Activated T-helper 2 cell treated with anti-CD3 and anti-CD28 coated beads, Interferon-gamma antibody, Interleukin-2, Interleukin-4, amounts not matched to agents 10 μg/mL and 5 μg/mL and 100 μg/mL, durations not matched to agents 14 hours and 24 hours and 36 hours (primary cell): ENCODE data around the gene NTRK3. TPM values are rescaled to one million over a fixed set of nuclear protein-coding genes. Genes with fewer than 3 reads are reported as not detected.

Source experiments
- DNase-seq: peaks from one replicate; pipeline ENCODE4 v3.0.0; 2021; ENCODE audit warnings: low spot score
- H3K27ac Mint-ChIP-seq: one replicate; pipeline ENCODE4 v1.8.0; 2021; ENCODE audit warnings: mixed read lengths
- H3K27me3 Mint-ChIP-seq: one replicate; pipeline ENCODE4 v1.8.0; 2021; ENCODE audit warnings: low read depth, mixed read lengths
- H3K36me3 Mint-ChIP-seq: one replicate; pipeline ENCODE4 v1.8.0; 2021; ENCODE audit warnings: low read depth, mixed read lengths
- H3K4me1 Mint-ChIP-seq: one replicate; pipeline ENCODE4 v1.8.0; 2021; ENCODE audit warnings: low read depth, mixed read lengths
- H3K4me3 Mint-ChIP-seq: one replicate; pipeline ENCODE4 v1.8.0; 2021; ENCODE audit warnings: low read depth, mild to moderate bottlenecking, moderate library complexity, mixed read lengths
- H3K9me3 Mint-ChIP-seq: one replicate; pipeline ENCODE4 v1.8.0; 2021; ENCODE audit warnings: mixed read lengths
- intact Hi-C: fragments of 100-400 bp; cut with micrococcal nuclease; formaldehyde crosslinking; loops from one replicate; pipeline ENCODE4 v1.15.1; 2023
- total RNA-seq: library from RNA; stranded (reverse); gene quantifications from 2 replicates; pipeline ENCODE4 v1.2.3, GENCODE V29; 2022

Gene NTRK3
- total RNA-seq, 1 donor from 2014 or later = 0.73 TPM

- intact Hi-C loops = no loop called here
- no peak for DNase-seq
- Mint-ChIP-seq H3K27ac (no peak overlapping the region), H3K36me3 (no peaks in the 10 kb centered on the region), H3K9me3 (no peaks in the 10 kb centered on the region), H3K4me1 (no peaks in the 10 kb centered on the region), H3K4me3 (no peak overlapping the region), H3K27me3 (no peaks in the 10 kb centered on the region)
Observed at GRCh38 chr15:88115486-88116152, 140.9 kb downstream of the NTRK3 start.

GRCh38 chr15:88113613-88114308, 142.8 kb downstream of the NTRK3 start:
- Mint-ChIP-seq H3K36me3 (no peaks in the 10 kb centered on the region), H3K27me3 (no peaks in the 10 kb centered on the region), H3K9me3 (no peaks in the 10 kb centered on the region), H3K4me3 (no peak overlapping the region), H3K4me1 (no peaks in the 10 kb centered on the region), H3K27ac (no peak overlapping the region)
- intact Hi-C loops = no loop called here
- no peak for DNase-seq

DNA sequence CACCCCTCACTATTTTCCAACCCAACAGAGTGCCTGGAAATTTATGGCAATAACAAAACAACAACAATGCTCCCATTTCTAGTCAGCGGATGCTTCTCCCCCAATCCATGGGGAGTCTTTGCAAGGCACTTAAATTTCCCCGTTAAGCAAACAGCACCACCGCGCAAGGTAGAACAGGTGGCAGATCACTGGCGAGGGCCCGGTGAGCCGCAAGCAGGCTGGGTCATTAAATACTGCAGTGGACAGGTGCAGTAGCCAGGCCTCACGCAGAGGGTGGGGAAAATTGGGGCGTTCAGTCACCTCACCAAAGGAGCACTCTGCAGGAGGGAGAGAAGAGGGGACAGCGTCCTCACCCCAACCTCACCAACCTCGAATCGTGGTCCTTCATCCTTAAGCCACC, 147.5 kb downstream of the NTRK3 start:
- Mint-ChIP-seq H3K36me3 (no peaks in the 10 kb centered on the region), H3K4me3 (no peak overlapping the region), H3K4me1 (no peaks in the 10 kb centered on the region), H3K27ac (no peak overlapping the region), H3K27me3 (no peaks in the 10 kb centered on the region), H3K9me3 (no peaks in the 10 kb centered on the region)
- no peak for DNase-seq
- intact Hi-C loops = no loop called here

DNA sequence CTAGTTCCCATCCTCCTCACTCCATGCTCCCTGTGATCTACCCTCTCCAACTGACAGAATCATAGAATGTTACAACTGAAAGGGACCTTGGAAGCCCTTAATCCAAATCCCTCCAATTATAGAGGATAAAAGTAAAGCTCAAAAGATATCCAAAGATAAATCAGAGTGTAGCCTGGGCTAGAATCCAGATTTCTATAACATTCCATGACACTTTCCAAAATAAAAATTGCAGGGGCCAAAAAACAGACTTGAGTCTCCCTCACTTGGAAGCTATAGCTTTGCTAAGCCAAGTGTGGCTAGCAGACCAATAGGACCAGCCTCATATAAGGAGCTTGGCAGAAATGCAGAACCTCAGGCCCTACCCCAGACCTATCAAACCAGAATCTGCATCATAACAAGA, 148.1 kb downstream of the NTRK3 start:
- no peak for DNase-seq
- no peaks in the 10 kb centered on the region for H3K27me3 Mint-ChIP-seq
- H3K4me1 Mint-ChIP-seq = no peaks in the 10 kb centered on the region
- no peak overlapping the region for H3K4me3 Mint-ChIP-seq
- H3K36me3 Mint-ChIP-seq = no peaks in the 10 kb centered on the region
- no peak overlapping the region for H3K27ac Mint-ChIP-seq
- intact Hi-C loops = no loop called here
- no peaks in the 10 kb centered on the region for H3K9me3 Mint-ChIP-seq

DNA sequence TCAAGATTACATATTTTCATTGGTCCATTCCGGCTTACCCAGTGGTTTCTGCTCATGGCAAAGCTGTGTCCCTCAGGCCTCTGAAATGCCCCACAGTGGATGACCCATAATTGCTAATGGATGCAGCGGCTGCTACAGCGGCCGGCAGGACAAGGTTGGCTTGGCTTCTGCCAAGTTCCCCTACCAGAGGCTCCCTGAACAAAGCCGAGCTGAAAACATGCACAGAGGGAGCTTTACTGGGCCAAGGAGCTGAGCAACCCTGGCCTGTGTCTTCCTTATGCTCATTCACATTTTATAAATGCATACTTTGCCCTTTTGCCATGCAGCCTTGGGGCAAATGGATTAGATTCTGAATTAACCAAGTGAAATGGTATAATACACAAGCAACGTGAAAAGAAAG, 150.5 kb downstream of the NTRK3 start:
- H3K36me3 Mint-ChIP-seq = no peaks in the 10 kb centered on the region
- no peak for DNase-seq
- H3K4me1 Mint-ChIP-seq = no peaks in the 10 kb centered on the region
- H3K27me3 Mint-ChIP-seq = no peaks in the 10 kb centered on the region
- no peak overlapping the region for H3K4me3 Mint-ChIP-seq
- no peaks in the 10 kb centered on the region for H3K9me3 Mint-ChIP-seq
- H3K27ac Mint-ChIP-seq = no peak overlapping the region
- intact Hi-C loops = no loop called here

DNA sequence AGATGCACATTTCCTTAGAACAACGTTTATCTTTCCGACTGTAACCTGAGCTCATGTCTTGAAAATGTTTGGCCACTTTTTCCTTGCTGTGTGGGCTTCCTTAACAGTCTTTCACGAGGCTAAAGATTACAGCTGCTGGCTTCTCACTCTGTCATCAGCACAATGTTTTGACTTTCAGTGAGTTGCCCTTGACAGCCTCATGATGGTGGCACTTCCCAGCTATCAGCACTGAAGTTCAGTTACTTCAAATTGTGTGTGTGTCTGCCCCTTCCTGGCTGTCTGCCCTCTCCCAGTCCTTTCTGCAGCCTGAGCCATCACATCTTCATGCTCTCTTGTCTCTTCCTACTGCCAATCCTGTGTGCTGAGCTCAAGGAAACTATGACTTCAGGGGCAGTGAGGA, 152.2 kb downstream of the NTRK3 start:
- DNase-seq = no peak
- Mint-ChIP-seq H3K9me3 (no peaks in the 10 kb centered on the region), H3K4me3 (no peak overlapping the region), H3K4me1 (no peaks in the 10 kb centered on the region), H3K36me3 (no peaks in the 10 kb centered on the region), H3K27me3 (no peaks in the 10 kb centered on the region), H3K27ac (no peak overlapping the region)
- intact Hi-C loops = no loop called here

DNA sequence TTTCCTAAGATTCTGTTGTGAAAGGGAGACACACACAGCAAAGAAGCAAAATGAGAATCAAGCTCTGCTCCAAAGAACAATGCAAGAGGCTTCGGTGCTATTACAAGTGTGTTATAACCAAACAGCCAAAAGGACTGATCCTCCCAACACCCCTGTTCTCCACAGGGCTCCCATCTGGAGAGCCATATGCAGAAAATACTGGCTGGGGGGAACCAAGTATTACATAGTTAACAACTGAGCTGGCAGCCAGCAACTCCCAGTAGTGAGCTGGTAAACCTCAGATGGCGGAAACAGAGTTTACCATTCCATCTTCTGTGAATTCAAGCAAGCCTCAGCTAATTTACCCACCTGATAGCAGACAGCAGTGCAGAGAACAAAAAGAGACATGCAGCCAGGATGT, 156.4 kb downstream of the NTRK3 start:
- H3K36me3 Mint-ChIP-seq = no peaks in the 10 kb centered on the region
- H3K27ac Mint-ChIP-seq = no peak overlapping the region
- H3K4me1 Mint-ChIP-seq = no peaks in the 10 kb centered on the region
- H3K4me3 Mint-ChIP-seq = no peak overlapping the region
- H3K9me3 Mint-ChIP-seq = no peaks in the 10 kb centered on the region
- H3K27me3 Mint-ChIP-seq = no peaks in the 10 kb centered on the region
- intact Hi-C loops = no loop called here
- no peak for DNase-seq

DNA sequence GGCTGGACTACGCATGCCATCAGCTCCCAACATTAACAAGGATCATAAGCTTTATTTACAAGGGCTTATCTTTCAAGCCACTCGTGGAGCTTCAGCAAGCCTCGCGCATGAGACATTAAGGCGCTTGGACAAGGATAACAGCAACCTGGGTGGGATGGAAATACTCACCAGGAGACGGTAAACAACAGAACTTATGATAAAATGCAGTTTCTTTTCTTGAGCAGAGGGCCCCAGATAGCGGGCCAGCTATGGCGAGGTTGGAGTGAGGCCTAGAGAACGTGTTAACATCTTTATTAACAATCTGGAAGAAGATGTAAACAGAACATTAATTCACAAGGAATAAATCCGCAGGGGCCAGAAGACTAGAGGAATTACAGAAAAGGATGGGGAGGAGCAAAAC, 158.2 kb downstream of the NTRK3 start:
- no peak overlapping the region for H3K4me3 Mint-ChIP-seq
- no peaks in the 10 kb centered on the region for H3K9me3 Mint-ChIP-seq
- H3K4me1 Mint-ChIP-seq = no peaks in the 10 kb centered on the region
- no peak overlapping the region for H3K27ac Mint-ChIP-seq
- H3K27me3 Mint-ChIP-seq = no peaks in the 10 kb centered on the region
- no peak for DNase-seq
- H3K36me3 Mint-ChIP-seq = no peaks in the 10 kb centered on the region
- intact Hi-C loops = no loop called here

DNA sequence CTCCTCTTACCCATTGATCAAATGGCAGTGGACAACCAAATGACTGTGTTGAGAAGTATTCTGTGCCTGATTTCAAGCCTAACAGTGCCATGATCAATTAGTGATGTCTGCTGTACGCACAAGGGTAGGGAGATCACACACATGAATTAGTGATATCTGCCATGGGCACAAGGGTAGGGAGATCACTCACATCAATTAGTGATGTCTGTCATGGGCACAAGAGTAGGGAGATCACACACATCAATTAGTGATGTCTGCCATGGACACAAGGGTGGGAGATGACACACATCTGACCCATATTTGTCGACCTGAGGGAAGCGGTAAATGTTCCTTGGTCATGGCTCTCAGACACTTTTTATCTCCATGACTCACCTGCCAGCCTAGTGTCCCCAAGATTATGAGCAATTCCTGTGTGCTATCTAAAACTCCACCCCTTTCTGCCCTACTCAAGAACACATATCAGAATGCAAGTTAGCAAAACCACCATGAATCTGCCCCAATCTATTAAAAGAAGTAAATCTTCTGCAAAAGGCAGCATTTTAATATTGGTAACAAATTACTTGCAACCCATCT, 165.0 kb downstream of the NTRK3 start:
- Mint-ChIP-seq H3K4me1 (no peaks in the 10 kb centered on the region), H3K27ac (no peak overlapping the region), H3K4me3 (no peak overlapping the region), H3K9me3 (no peaks in the 10 kb centered on the region), H3K27me3 (no peaks in the 10 kb centered on the region), H3K36me3 (no peaks in the 10 kb centered on the region)
- no peak for DNase-seq
- intact Hi-C loops = no loop called here

- H3K4me3 Mint-ChIP-seq = no peak overlapping the region
- no peaks in the 10 kb centered on the region for H3K9me3 Mint-ChIP-seq
- intact Hi-C loops = no loop called here
- no peaks in the 10 kb centered on the region for H3K36me3 Mint-ChIP-seq
- H3K4me1 Mint-ChIP-seq = no peaks in the 10 kb centered on the region
- DNase-seq = no peak
- no peaks in the 10 kb centered on the region for H3K27me3 Mint-ChIP-seq
- no peak overlapping the region for H3K27ac Mint-ChIP-seq
Observed at GRCh38 chr15:88090481-88091011, 166.0 kb downstream of the NTRK3 start.

- no peak overlapping the region for H3K4me3 Mint-ChIP-seq
- no peak for DNase-seq
- H3K9me3 Mint-ChIP-seq = no peaks in the 10 kb centered on the region
- H3K4me1 Mint-ChIP-seq = no peaks in the 10 kb centered on the region
- H3K27me3 Mint-ChIP-seq = no peaks in the 10 kb centered on the region
- no peaks in the 10 kb centered on the region for H3K36me3 Mint-ChIP-seq
- intact Hi-C loops = no loop called here
- no peak overlapping the region for H3K27ac Mint-ChIP-seq
Observed at GRCh38 chr15:88089731-88090130, 166.8 kb downstream of the NTRK3 start.

DNA sequence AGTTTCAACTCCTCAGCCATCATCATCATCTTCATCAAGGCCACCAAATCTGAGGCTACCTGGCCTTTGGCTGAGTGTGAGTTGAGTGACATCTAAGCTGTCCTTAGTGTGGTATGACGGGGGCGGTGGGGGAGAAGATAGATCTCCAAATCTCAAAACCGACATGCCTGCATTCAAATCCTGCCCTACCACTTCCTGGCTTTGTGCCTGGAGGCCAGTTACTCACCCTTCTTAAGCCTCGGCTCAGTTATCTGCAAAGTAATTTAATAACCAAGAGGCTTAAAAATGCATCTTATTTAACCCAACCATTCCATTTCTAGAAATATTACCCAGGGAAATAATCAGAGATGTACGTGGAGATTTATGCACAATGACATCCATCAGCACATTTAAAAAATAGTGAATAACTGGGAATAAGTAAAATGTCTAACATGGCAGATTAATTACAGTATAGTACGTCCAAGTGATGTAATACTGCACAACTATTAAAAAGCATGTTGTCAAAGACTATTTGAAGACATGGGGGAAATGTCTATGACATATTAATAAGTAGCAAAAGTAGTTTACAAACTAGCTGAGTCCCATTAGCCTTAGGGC, 167.4 kb downstream of the NTRK3 start:
- intact Hi-C loops = no loop called here
- Mint-ChIP-seq H3K27ac (no peak overlapping the region), H3K27me3 (no peaks in the 10 kb centered on the region), H3K9me3 (no peaks in the 10 kb centered on the region), H3K4me3 (no peak overlapping the region), H3K4me1 (no peaks in the 10 kb centered on the region), H3K36me3 (no peaks in the 10 kb centered on the region)
- no peak for DNase-seq
